ENCODE data around the gene TMEM40.

Gene TMEM40

GRCh38 chr3:12741209-12741608, 17.9 kb downstream of the TMEM40 start:
- no peak for DNase-seq (ENCODE audit: low read depth)

GRCh38 chr3:12737833-12738232, 21.2 kb downstream of the TMEM40 start:
- H3K4me3 ChIP-seq (ENCODE audit: low read depth, low read length), result no peak overlapping the region
- DNase-seq (ENCODE audit: low read depth), result no peak
- no peak for TF ChIP-seq CTCF (IDR thresholded peaks at IDR 0.05; ENCODE audit: control insufficient read depth, extremely low read depth, insufficient read depth)

More at GRCh38 chr3:12741209-12741608, 17.9 kb downstream of the TMEM40 start:
- no peak overlapping the region for H3K4me3 ChIP-seq (ENCODE audit: low read depth, low read length)
- TF ChIP-seq CTCF (IDR thresholded peaks at IDR 0.05; ENCODE audit: control insufficient read depth, extremely low read depth, insufficient read depth), result no peak

GRCh38 chr3:12737319-12737718, 21.7 kb downstream of the TMEM40 start:
- DNase-seq (ENCODE audit: low read depth), result no peak
- H3K4me3 ChIP-seq (ENCODE audit: low read depth, low read length), result no peak overlapping the region
- TF ChIP-seq CTCF (IDR thresholded peaks at IDR 0.05; ENCODE audit: control insufficient read depth, extremely low read depth, insufficient read depth), result no peak

- H3K4me3 ChIP-seq (ENCODE audit: low read depth, low read length), result no peak overlapping the region
- DNase-seq (ENCODE audit: low read depth), result no peak
- no peak for TF ChIP-seq CTCF (IDR thresholded peaks at IDR 0.05; ENCODE audit: control insufficient read depth, extremely low read depth, insufficient read depth)
Observed at GRCh38 chr3:12734960-12735359, 24.1 kb downstream of the TMEM40 start.

GRCh38 chr3:12733566-12733965, 25.5 kb downstream of the TMEM40 start:
- H3K4me3 ChIP-seq (ENCODE audit: low read depth, low read length), result no peak overlapping the region
- DNase-seq (ENCODE audit: low read depth), result no peak
- TF ChIP-seq CTCF (IDR thresholded peaks at IDR 0.05; ENCODE audit: control insufficient read depth, extremely low read depth, insufficient read depth), result no peak

- no peak for DNase-seq (ENCODE audit: low read depth)
- H3K4me3 ChIP-seq (ENCODE audit: low read depth, low read length), result no peak overlapping the region
- no peak for TF ChIP-seq CTCF (IDR thresholded peaks at IDR 0.05; ENCODE audit: control insufficient read depth, extremely low read depth, insufficient read depth)
Observed at GRCh38 chr3:12730506-12731242, 28.4 kb downstream of the TMEM40 start.

Measured in LNCaP clone FGC (cell line).